CD4-positive, CD25-positive, alpha-beta regulatory T cell (primary cell): ENCODE measurements around the gene ZFAND2B. TPM values are rescaled to one million over a fixed set of nuclear protein-coding genes. Genes with fewer than 3 reads are reported as not detected.
"Not testable (repeated sequence)": the region's sequence is repeated elsewhere in the genome, so short reads cannot be mapped to it uniquely, and the experiment has no call there.

ENCODE experiments used
- ATAC-seq, 2 donors: fragments of 150-1000 bp; cut with Tn5 transposase; one replicate each; pipeline ENCODE4 v1.10.0; 2021; ENCODE audit warnings: low read depth in 2 of 2, moderate number of reproducible peaks in 2 of 2, moderate library complexity in 1 of 2
- DNase-seq, 3 donors: peaks; one replicate each; pipeline versions ENCODE4 v3.0.0 to v3.0.0-alpha.2; 2012 to 2022; ENCODE audit warnings: mixed read lengths in 1 of 3
- H3K27ac ChIP-seq: one replicate; pipeline ENCODE4 v1.7.0; 2013; ENCODE audit warnings: mild to moderate bottlenecking, low read length; ENCODE audit not compliant: insufficient read depth, poor library complexity, severe bottlenecking
- H3K27me3 ChIP-seq: one replicate; pipeline ENCODE4 v1.7.0; 2013; ENCODE audit warnings: low read length; ENCODE audit not compliant: control insufficient read depth, insufficient read depth
- H3K36me3 ChIP-seq: one replicate; pipeline ENCODE4 v1.7.0; 2013; ENCODE audit warnings: mild to moderate bottlenecking, low read length, moderate library complexity; ENCODE audit not compliant: control insufficient read depth, insufficient read depth
- H3K4me1 ChIP-seq: 2 replicates; pipeline ENCODE4 v1.7.0; 2013; ENCODE audit warnings: mild to moderate bottlenecking, low read length; ENCODE audit not compliant: insufficient read depth, control insufficient read depth, poor library complexity, severe bottlenecking
- H3K4me3 ChIP-seq: one replicate; pipeline ENCODE4 v1.7.0; 2013; ENCODE audit warnings: low read depth, mild to moderate bottlenecking, low read length, moderate library complexity
- H3K9me3 ChIP-seq, 2 experiments: 1 replicate in 1 of 2; 2 replicates in 1 of 2; pipeline ENCODE4 v1.7.0; 2013; ENCODE audit warnings: low read length in 2 of 2, mild to moderate bottlenecking in 1 of 2, moderate library complexity in 1 of 2; ENCODE audit not compliant: control insufficient read depth in 2 of 2
- H3K27ac Mint-ChIP-seq, 3 donors: one replicate each; pipeline ENCODE4 v1.8.0; 2020 to 2022; ENCODE audit warnings: mild to moderate bottlenecking in 3 of 3, mixed read lengths in 3 of 3, moderate library complexity in 2 of 3
- H3K27me3 Mint-ChIP-seq: one replicate; pipeline ENCODE4 v1.8.0; 2022; ENCODE audit warnings: mild to moderate bottlenecking, mixed read lengths
- H3K36me3 Mint-ChIP-seq: one replicate; pipeline ENCODE4 v1.8.0; 2020; ENCODE audit warnings: mixed read lengths
- H3K4me1 Mint-ChIP-seq, 4 donors: one replicate each; pipeline ENCODE4 v1.8.0; 2020 to 2022; ENCODE audit warnings: mixed read lengths in 4 of 4, mild to moderate bottlenecking in 1 of 4
- H3K4me3 Mint-ChIP-seq, 4 donors: one replicate each; pipeline ENCODE4 v1.8.0; 2020 to 2022; ENCODE audit warnings: mild to moderate bottlenecking in 4 of 4, mixed read lengths in 4 of 4, moderate library complexity in 3 of 4
- H3K9me3 Mint-ChIP-seq, 7 donors: one replicate each; pipeline ENCODE4 v1.8.0; 2020 to 2022; ENCODE audit warnings: mixed read lengths in 7 of 7, mild to moderate bottlenecking in 3 of 7, moderate library complexity in 2 of 7
- polyA plus RNA-seq, 4 donors: library from polyadenylated mRNA; unstranded; fragments of 300-500 nt; fragmentation: Illumina TruSeq; gene quantifications; one replicate each; pipeline ENCODE4 v1.2.3, GENCODE V29; 2021
- total RNA-seq: library from RNA; stranded (reverse); gene quantifications from one replicate; pipeline ENCODE4 v1.2.3, GENCODE V29; 2022

The ZFAND2B gene
- total and polyA plus RNA-seq, 5 donors from 2014 or later: 54.4 to 72.1 (median 65.5) TPM

GRCh38 chr2:219252900-219253752 is 46.5 kb downstream of the ZFAND2B start, which contains the start of gene TUBA4B:
Gene TUBA4B, plus strand, starts transcription at chr2:219253243. Its CDS starts 165 bp downstream, at chr2:219253408.
- peaks cover 11 to 59% (median 44%) of the 10 kb centered on the region in 4 donors for H3K4me1 Mint-ChIP-seq
- H3K9me3 Mint-ChIP-seq: peaks cover 0 to 2% (median 0%) of the 10 kb centered on the region in 7 donors
- peak within 1 kb of the TSS; percentile 96 to 100 (median 98) for H3K4me3 Mint-ChIP-seq
- peak; percentile 26 to 37 for ATAC-seq
- peak within 1 kb of the TSS; percentile 93 for H3K27ac ChIP-seq
- peaks cover 10% of the 10 kb centered on the region for H3K27me3 Mint-ChIP-seq
- peak within 1 kb of the TSS; percentile 94 for H3K4me3 ChIP-seq
- H3K9me3 ChIP-seq: no peaks in the 10 kb centered on the region
- H3K27me3 ChIP-seq: no peaks in the 10 kb centered on the region
- peak within 1 kb of the TSS; percentile 87 to 98 (median 97) for H3K27ac Mint-ChIP-seq
- H3K36me3 ChIP-seq: peaks cover 32% of the 10 kb centered on the region
- peaks cover 31% of the 10 kb centered on the region for H3K36me3 Mint-ChIP-seq
- peak; percentile 37 to 78 (median 51) for DNase-seq
- peaks cover 51% of the 10 kb centered on the region for H3K4me1 ChIP-seq

- peak within 1 kb of the TSS; percentile 93 for H3K27ac ChIP-seq
- H3K4me3 ChIP-seq: peak within 1 kb of the TSS; percentile 94
- peaks cover 11 to 51% (median 38%) of the 10 kb centered on the region in 4 donors for H3K4me1 Mint-ChIP-seq
- peak within 1 kb of the TSS; percentile 87 to 98 (median 97) for H3K27ac Mint-ChIP-seq
- H3K4me1 ChIP-seq: peaks cover 42% of the 10 kb centered on the region
- peaks cover 30% of the 10 kb centered on the region for H3K36me3 ChIP-seq
- peaks cover 0 to 2% (median 0%) of the 10 kb centered on the region in 7 donors for H3K9me3 Mint-ChIP-seq
- no peaks in the 10 kb centered on the region for H3K9me3 ChIP-seq
- H3K36me3 Mint-ChIP-seq: peaks cover 27% of the 10 kb centered on the region
- peak; percentile 82 to 85 for ATAC-seq
- no peaks in the 10 kb centered on the region for H3K27me3 ChIP-seq
- peak; percentile 91 to 92 (median 91) for DNase-seq
- H3K27me3 Mint-ChIP-seq: peaks cover 10% of the 10 kb centered on the region
- H3K4me3 Mint-ChIP-seq: peak within 1 kb of the TSS; percentile 96 to 100 (median 98)
Measured at GRCh38 chr2:219253753-219254589, 47.4 kb downstream of the ZFAND2B start, which contains the start of gene TUBA4A. Gene TUBA4A, minus strand, starts transcription at chr2:219253918. Its CDS starts 60 bp downstream, at chr2:219253858.

GRCh38 chr2:219254590-219255201 is 48.1 kb downstream of the ZFAND2B start:
- Histone ChIP-seq H3K27ac (peak overlapping the region; percentile 93), H3K9me3 (no peaks in the 10 kb centered on the region), H3K27me3 (no peaks in the 10 kb centered on the region), H3K36me3 (peaks cover 23% of the 10 kb centered on the region), H3K4me3 (peak overlapping the region; percentile 94), H3K4me1 (peaks cover 35% of the 10 kb centered on the region)
- peak overlapping the region; percentile 58 to 98 (median 97) for H3K27ac Mint-ChIP-seq
- H3K27me3 Mint-ChIP-seq: peaks cover 10% of the 10 kb centered on the region
- H3K4me1 Mint-ChIP-seq: peaks cover 4 to 44% (median 33%) of the 10 kb centered on the region in 4 donors
- H3K36me3 Mint-ChIP-seq: peaks cover 20% of the 10 kb centered on the region
- H3K4me3 Mint-ChIP-seq: peak overlapping the region; percentile 96 to 100 (median 98)
- peaks cover 0 to 2% (median 0%) of the 10 kb centered on the region in 7 donors for H3K9me3 Mint-ChIP-seq
- DNase-seq (peak in 2 of 3 donors; percentile 69 to 74), ATAC-seq (peak; percentile 23 to 25)

GRCh38 chr2:219258942-219259341 is 52.4 kb downstream of the ZFAND2B start:
- not testable (repeated sequence) for ATAC-seq, H3K27me3 ChIP-seq, DNase-seq

More at GRCh38 chr2:219258942-219259341, 52.4 kb downstream of the ZFAND2B start:
- Mint-ChIP-seq H3K27me3 (peaks cover 11% of the 10 kb centered on the region), H3K4me1 (peaks cover 0 to 14% (median 7%) of the 10 kb centered on the region in 4 donors), H3K4me3 (peak overlapping the region in 1 of 4 donors; percentile 56)
- not testable (repeated sequence) for H3K36me3 Mint-ChIP-seq, H3K9me3 Mint-ChIP-seq, H3K36me3 ChIP-seq, H3K4me1 ChIP-seq, H3K4me3 ChIP-seq, H3K27ac ChIP-seq, H3K27ac Mint-ChIP-seq, H3K9me3 ChIP-seq

Other genes with a start within 250 kb of the ZFAND2B start
- gene CDK5R2, start 247.1 kb upstream of the ZFAND2B start, total RNA-seq: not detected
- gene CDK5R2, start 247.1 kb upstream of the ZFAND2B start, polyA plus RNA-seq: not detected
- gene FEV, start 221.6 kb upstream of the ZFAND2B start, total RNA-seq: not detected
- gene FEV, start 221.6 kb upstream of the ZFAND2B start, polyA plus RNA-seq: not detected
- not detected for gene CRYBA2, start 213.4 kb upstream of the ZFAND2B start, total RNA-seq
- gene CRYBA2, start 213.4 kb upstream of the ZFAND2B start, polyA plus RNA-seq: not detected
- not detected for gene CFAP65, start 165.3 kb upstream of the ZFAND2B start, total RNA-seq
- gene CFAP65, start 165.3 kb upstream of the ZFAND2B start, polyA plus RNA-seq: not detected
- gene IHH, start 145.9 kb upstream of the ZFAND2B start, total RNA-seq: not detected
- not detected for gene IHH, start 145.9 kb upstream of the ZFAND2B start, polyA plus RNA-seq
- gene NHEJ1, start 46.0 kb upstream of the ZFAND2B start, total RNA-seq: 12.9 TPM
- 10 to 100 TPM; 24.6 to 29.1 (median 26.8) TPM for gene NHEJ1, start 46.0 kb upstream of the ZFAND2B start, polyA plus RNA-seq
- gene SLC23A3, start 36.8 kb upstream of the ZFAND2B start, total RNA-seq: 1.3 TPM
- gene SLC23A3, start 36.8 kb upstream of the ZFAND2B start, polyA plus RNA-seq: not detected
- gene CNPPD1, start 29.9 kb upstream of the ZFAND2B start, total RNA-seq: 68.2 TPM
- 100 to 1,000 TPM; 100 to 143 (median 113) TPM for gene CNPPD1, start 29.9 kb upstream of the ZFAND2B start, polyA plus RNA-seq
- gene RETREG2, start 28.5 kb upstream of the ZFAND2B start, total RNA-seq: 84.7 TPM
- 10 to 100 TPM; 62.8 to 89.7 (median 72.1) TPM for gene RETREG2, start 28.5 kb upstream of the ZFAND2B start, polyA plus RNA-seq
- 6.0 TPM for gene ABCB6, start 12.2 kb downstream of the ZFAND2B start, total RNA-seq
- 1 to 10 TPM; 1.5 to 3.9 (median 1.7) TPM for gene ABCB6, start 12.2 kb downstream of the ZFAND2B start, polyA plus RNA-seq
- 68.0 TPM for gene ATG9A, start 22.9 kb downstream of the ZFAND2B start, total RNA-seq
- 10 to 100 TPM; 18.7 to 21.0 (median 19.0) TPM for gene ATG9A, start 22.9 kb downstream of the ZFAND2B start, polyA plus RNA-seq
- gene ANKZF1, start 23.0 kb downstream of the ZFAND2B start, total RNA-seq: 123 TPM
- gene ANKZF1, start 23.0 kb downstream of the ZFAND2B start, polyA plus RNA-seq: 10 to 100 TPM; 23.5 to 37.5 (median 28.5) TPM
- 0.86 TPM for gene GLB1L, start 38.7 kb downstream of the ZFAND2B start, total RNA-seq
- 1 to 10 TPM in 1 of 4 donors, under 1 TPM in 2, not detected in 1; 0.78 to 1.1 (median 0.90) TPM for gene GLB1L, start 38.7 kb downstream of the ZFAND2B start, polyA plus RNA-seq
- 21.9 TPM for gene STK16, start 38.7 kb downstream of the ZFAND2B start, total RNA-seq
- gene STK16, start 38.7 kb downstream of the ZFAND2B start, polyA plus RNA-seq: 10 to 100 TPM; 14.8 to 26.1 (median 19.1) TPM
- not detected for gene TUBA4B, start 46.5 kb downstream of the ZFAND2B start, total RNA-seq
- not detected for gene TUBA4B, start 46.5 kb downstream of the ZFAND2B start, polyA plus RNA-seq
- 245 TPM for gene TUBA4A, start 47.1 kb downstream of the ZFAND2B start, total RNA-seq
- gene TUBA4A, start 47.1 kb downstream of the ZFAND2B start, polyA plus RNA-seq: 100 to 1,000 TPM; 217 to 323 (median 270) TPM
- gene DNAJB2, start 72.6 kb downstream of the ZFAND2B start, total RNA-seq: 133 TPM
- 1 to 10 TPM; 6.0 to 7.3 (median 6.2) TPM for gene DNAJB2, start 72.6 kb downstream of the ZFAND2B start, polyA plus RNA-seq
- not detected for gene PTPRN, start 102.6 kb downstream of the ZFAND2B start, total RNA-seq
- under 1 TPM in 1 of 4 donors, not detected in 3; 0.28 TPM for gene PTPRN, start 102.6 kb downstream of the ZFAND2B start, polyA plus RNA-seq
- gene RESP18, start 126.0 kb downstream of the ZFAND2B start, total RNA-seq: not detected
- not detected for gene RESP18, start 126.0 kb downstream of the ZFAND2B start, polyA plus RNA-seq
- gene DNPEP, start 181.1 kb downstream of the ZFAND2B start, total RNA-seq: 74.0 TPM
- 10 to 100 TPM; 51.2 to 76.1 (median 63.5) TPM for gene DNPEP, start 181.1 kb downstream of the ZFAND2B start, polyA plus RNA-seq
- gene DES, start 211.6 kb downstream of the ZFAND2B start, total RNA-seq: not detected
- not detected for gene DES, start 211.6 kb downstream of the ZFAND2B start, polyA plus RNA-seq
- 4.1 TPM for gene SPEG, start 228.1 kb downstream of the ZFAND2B start, total RNA-seq
- under 1 TPM in 1 of 4 donors, not detected in 3; 0.20 TPM for gene SPEG, start 228.1 kb downstream of the ZFAND2B start, polyA plus RNA-seq